Subcutaneous adipose tissue (tissue), 4 donors: ENCODE data around the gene HMGCS2. TPM values are rescaled to one million over a fixed set of nuclear protein-coding genes. Genes with fewer than 3 reads are reported as not detected.

ENCODE experiments used
- CTCF ChIP-seq: fragments of 450-650 bp; IDR thresholded peaks from one replicate; pipeline ENCODE4 v1.5.1; 2016; ENCODE audit warnings: low read depth, mild to moderate bottlenecking, control low read depth, antibody characterized with exemption, moderate library complexity
- total RNA-seq, 4 donors: library from RNA; depleted of rRNA; stranded (reverse); fragments of >200 nt; gene quantifications; one replicate each; pipeline ENCODE4 v1.1.0, GENCODE V29; 2016

Gene HMGCS2
- total RNA-seq, 4 donors from 2014 or later, result 0.34 to 0.49 TPM; not detected in 2

DNA sequence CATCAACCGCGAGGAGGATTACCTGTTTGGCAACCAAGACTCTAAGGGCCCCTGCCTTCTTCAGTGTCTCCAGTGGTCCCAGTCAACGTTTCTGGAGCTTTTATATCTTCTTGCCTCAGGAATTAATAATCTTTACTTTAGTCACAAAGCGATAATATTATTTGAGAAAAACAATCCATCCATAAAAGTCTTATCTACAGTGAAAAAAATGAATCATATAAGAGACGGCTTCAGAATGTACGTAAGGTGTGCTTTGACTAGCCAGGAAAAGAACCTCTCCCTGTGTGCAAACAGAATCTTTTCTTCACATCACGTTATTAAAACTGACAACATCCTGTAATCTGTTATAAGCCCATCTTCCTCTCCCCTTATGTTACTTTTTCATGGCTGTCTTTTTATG lies 42.7 kb upstream of the HMGCS2 start, which contains the start of gene REG4:
Gene REG4 (minus strand): TSS at position 74 of the 400 bp plus-strand sequence. CDS start 2,691 bp downstream, outside the sequence.
- TF ChIP-seq CTCF, result no peak

DNA sequence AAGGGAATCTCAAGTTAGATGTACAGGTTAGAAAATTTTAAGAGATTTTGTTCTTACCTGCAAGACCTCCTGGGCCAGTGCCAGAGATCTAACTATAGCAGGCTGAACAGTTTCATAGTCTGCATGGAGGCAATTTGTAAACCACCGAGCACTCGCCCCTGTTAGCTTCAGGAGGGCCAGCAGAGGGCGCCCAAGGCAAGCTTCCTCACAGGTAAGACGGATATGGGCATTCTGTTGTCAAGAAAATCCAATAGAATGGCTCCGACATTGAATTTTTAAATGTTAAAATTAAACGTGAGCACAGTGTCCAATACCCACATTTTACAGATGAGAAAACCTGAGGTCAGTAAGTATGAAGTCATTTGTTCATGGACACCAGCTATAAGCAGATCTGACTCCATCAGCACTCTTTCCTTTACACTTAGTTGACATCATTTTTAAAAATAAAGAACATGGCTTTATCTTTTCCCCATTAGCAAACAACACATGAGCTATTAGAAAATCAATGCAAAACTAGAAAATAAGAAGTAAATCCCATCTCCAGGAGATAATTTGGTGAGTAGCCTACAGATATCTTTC lies 40.4 kb upstream of the HMGCS2 start:
- TF ChIP-seq CTCF, result no peak

DNA sequence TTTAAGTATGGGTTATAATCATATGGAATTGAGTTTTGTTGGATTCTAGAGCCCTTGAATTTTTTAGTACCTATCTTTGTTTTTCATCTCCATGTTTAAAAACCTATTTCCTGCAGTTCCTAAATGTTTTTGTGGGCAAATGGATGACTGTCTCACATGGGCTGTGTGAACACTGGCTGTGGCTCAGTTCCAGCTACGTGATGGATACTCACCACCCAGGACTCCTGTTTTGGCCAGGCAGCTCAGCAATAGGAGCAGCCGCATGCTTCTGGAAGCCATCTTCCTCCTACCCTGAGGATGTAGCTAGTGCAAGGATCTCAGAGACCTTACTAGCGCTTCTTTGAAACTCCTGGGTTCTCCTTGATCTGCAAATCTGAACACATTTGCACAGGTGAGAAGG lies 39.8 kb upstream of the HMGCS2 start:
- TF ChIP-seq CTCF, result no peak

GRCh38 chr1:119806489-119806888 lies 37.8 kb upstream of the HMGCS2 start:
- TF ChIP-seq CTCF, result no peak

DNA sequence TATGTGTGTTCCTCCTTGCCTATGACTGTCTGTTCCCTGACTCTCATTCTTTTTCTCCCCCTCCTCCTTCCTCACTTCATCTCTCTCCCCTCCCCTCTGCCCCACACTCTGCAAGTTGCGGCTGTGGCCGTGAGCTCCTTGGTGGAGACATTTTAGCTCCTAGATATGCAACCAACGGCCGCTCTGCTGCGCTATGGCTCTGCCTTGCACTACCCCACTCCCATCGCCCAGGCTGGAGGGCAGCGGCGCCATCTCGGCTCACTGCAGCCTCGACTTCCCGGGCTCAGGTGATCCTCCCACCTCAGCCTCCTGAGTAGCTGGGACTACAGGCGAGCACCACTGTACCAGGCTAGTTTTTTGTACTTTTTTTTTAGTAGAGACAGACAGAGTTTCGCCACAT lies 37.0 kb upstream of the HMGCS2 start:
- no peak for TF ChIP-seq CTCF

DNA sequence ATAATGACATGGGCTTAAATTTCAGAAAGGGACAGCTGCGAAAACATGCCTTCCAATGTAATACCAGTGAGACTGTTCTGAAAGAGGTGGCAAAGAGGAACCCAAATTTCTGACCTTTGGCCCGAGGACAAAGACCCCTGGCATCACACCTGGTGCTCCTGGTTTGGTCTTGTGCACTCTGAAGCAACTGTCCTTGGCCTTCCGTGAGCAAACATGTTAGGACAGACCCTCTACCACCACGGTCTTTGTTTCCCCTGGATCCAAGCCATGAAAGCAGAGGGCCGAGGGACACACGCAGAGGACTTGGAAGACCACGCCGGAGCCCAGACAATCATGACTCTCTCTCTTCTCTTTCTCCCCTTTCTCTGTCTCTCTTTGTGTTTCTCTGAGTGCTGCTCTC lies 36.5 kb upstream of the HMGCS2 start:
- no peak for TF ChIP-seq CTCF

DNA sequence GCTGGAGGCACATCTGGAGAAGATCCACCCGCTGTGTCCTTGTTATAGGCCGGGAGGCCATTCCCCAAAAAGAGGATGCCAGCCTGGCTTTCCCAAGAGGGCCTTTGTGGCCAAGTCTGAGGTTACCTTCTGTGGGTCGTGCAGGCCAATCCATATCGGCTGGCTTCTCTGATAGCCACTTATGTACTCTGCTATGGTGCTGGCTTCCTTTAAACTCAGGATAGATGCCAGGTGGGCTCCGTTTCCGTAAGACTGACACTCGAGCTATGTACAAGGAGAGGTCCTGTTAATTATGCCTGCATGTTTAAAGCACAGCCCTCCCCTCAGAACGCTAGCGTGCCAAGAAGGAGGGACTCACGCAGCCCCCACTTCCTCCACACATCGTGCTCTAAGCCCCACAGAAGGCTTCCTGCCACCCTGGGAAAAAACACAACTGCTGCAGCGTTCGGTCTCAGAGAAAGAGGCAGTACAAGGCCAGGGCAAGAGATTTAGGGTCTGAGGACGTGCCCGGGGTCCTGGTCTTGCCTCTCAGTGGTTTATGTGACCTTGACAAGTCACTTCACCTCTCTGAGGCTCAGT lies 31.0 kb upstream of the HMGCS2 start:
- no peak for TF ChIP-seq CTCF
